ENCODE data around the gene APOB.

Gene APOB

DNA sequence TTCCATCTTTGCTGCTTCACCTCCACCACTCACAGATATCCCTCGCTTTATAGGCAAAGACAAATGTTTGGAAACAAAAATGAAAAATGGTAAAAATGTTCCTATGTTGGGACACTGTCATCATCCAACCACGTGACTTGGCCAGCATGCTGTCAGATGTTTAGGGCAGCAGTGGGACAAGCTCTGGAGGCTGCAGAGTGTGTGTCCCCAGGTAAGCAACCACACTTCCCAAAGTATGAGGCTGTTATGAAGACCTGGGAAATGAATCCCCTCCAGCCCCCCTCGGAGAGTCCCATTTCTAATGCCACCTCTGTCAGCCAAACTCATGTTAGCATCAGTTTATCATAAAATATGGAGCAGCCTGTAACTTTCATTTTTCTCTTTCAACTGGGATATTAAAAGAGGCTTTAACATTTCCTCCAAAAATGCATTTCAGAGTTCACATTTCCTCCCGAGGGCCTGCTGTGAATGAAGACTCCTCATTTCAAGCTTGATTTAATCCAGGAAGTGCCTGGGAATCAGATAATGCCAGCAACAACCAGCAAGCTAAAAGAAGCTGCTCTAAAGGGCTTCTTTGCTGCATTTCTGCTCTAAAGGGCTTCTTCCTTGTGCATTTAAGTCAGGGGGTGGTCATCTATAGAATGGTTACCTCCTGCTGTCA lies 66.2 kb downstream of the APOB start:
- DNase-seq = no peak

DNA sequence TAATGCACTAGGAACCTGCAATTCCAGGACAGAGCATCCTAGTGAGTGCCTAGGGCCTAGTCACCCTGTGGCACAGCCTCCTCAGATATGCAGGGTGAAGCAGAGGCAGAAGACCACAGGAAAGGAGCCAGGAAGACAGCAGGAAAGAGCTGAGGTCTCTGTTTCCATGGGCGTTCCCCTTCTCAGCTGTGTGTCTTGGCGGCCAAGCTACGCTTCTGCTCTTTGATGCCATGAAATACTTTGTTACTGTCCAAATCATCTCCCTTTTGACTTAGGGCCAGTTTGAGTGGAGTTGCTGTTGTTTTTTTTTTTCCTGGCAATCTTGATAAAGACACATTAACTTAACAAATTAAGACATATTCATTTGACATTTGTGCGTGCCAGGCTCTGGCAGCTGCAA lies 67.3 kb downstream of the APOB start:
- no peak for DNase-seq

DNA sequence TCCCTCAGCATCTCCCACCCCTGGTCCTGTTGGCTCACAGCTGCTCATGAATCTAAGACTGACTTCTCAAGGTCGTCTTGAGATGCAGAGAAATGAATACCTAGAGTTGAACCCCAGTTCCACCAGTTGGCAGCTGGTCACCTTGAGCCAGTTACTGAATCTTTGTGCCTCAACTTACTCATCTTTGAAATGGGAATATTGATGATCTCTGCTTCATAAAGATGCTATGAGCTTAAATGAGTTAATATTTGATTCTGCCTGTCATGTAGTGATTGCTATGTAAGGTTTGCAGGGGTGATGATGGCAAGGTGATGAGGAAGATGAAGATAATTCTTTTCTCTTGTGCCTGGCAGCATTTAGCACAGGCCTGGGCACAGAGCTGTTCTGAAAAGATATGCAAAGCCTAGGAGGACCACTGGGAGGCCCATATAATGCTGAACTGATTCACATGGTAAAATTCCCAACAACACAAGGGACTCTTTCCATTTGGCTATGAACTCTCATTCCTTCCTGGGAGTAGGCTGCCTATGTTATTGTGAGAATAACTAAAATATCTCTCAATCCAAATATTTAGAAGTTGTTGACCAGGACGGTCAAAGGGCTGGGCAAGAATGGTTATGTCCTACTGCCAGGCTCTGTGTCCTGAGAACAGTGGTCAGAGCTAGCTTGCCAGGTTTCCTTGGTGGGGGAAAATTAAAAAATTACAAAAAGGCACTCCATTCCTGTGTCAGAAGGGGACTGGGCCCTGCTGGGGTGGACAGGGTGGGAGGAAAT lies 70.9 kb downstream of the APOB start:
- DNase-seq = no peak

DNA sequence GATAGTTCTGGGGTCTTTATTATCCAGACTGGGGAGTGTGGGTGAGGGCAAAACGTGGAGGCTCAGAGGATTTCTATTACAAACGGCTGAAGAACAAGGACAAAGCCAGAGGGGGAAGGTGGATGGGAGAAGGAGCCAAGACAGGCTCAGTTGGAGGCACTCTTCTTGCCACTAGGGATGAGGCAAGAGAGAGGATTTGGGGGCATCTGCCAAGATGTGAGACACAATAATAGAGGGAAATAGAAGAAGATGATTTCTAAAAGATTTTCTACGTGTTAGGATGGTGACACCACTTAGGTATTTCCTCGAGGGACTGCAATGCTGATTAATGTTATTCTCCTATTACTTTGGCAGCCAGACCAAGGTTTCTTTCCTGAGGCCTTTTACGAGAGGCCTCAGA lies 71.8 kb downstream of the APOB start:
- no peak for DNase-seq

DNA sequence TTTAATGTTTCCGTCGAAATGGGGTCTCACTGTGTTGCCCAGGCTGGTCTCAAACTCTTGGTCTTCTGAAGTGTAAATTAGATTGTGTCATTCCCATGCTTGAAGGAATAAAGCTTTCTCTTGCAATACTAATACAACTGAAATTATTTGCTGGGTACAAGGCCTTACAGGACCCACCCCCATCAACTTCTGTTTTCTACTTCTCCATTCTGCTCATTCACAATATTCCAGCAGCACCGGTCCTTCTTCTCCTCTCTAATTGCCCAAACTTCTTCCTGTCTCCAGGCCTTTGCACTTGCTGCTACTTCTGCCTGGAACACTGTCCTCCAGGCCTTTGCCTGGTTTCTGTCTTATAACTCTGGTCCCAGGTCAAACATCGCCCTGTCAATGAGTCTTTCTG lies 73.8 kb downstream of the APOB start:
- no peak for DNase-seq

DNA sequence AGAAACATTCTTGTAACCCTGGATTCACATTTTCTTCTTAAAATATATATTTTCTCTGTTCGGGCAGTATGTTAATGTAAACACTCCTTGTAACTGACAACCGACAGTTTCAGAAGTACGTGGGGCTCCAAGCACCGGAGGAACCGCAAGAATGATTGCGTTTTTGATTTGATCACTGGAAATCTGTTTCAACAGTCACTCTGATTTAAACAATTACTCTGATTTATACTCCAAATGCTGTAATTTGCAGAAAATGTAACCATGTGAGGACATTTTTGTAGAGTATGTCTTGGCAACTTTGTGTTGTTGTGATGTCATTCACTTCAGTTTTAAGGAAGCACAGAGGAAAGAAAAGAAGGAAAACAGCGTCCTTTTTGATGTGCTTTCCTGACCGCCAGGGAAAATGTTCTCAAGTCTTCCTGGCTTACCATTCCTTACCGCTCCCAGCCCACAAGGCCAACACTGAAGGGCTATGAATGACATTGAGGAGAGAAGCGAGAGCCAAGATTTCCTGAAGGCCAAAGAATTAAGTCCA lies 77.7 kb downstream of the APOB start:
- DNase-seq = no peak

DNA sequence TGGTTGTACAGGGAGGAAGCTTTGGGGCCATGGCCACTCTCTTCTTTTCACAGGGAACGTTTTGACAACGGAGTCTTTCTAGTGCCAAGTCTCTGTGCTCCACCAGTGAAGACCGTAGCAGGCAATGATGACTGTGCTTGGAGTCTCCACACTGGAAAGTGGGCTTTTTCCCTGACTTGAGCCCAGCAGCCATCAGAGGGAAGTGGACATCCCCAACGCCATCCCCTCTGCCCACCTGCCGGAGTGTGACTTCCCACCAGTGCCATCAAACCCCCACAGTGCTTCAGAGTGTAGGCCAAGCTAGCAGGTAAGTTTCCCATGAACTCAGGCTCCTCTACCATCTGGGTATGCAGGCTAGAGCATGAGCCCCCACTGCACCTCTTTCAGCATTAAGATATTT lies 78.7 kb downstream of the APOB start:
- no peak for DNase-seq

DNA sequence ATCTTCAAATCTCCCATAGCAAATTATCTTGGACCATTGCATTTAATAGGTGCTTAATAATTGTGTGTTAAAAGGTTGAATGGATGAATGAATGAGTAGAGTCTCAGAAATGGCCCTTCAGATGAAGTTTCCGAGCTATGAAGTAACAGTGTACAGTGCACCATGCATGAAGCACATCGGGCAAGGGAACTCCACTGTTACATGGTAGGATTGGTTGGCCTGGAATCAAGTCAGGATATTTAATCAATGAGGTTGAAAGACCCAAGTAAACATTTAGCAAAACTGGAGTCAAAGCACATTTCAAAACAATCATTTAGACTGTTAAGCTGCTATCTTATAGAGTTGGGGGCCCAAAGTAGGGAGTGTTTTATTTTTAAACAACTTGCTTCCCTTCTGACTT lies 80.0 kb downstream of the APOB start:
- no peak for DNase-seq

DNA sequence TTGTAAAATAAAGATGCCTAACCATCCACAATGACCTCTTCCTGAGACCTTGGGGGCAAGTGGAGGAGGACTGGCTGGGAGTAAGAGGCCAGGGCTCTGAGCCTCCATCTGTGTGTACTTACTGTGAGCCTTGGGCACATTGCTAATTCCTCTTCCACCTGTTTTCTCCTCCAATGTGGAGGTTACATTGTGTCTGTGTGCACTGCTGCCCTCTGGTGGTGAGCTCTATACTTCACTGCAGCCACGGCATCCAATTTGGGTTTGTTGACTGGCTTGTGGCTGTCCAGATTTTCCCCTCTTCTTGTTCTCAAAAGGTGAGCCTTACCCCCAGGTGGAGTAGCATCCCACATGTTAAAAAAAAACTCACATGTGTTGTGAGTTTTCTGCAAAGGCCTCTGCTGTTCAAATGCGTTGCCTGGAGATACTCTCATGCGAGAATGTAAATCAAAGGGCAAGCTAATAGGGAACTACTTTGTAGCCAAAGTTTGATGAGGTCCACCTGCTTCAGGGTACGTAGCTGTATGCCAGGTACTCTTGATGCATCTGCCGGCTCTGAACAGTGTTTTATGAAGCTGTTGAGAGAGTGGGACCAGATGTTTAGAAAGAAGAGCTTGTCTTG lies 80.8 kb downstream of the APOB start:
- DNase-seq = no peak

DNA sequence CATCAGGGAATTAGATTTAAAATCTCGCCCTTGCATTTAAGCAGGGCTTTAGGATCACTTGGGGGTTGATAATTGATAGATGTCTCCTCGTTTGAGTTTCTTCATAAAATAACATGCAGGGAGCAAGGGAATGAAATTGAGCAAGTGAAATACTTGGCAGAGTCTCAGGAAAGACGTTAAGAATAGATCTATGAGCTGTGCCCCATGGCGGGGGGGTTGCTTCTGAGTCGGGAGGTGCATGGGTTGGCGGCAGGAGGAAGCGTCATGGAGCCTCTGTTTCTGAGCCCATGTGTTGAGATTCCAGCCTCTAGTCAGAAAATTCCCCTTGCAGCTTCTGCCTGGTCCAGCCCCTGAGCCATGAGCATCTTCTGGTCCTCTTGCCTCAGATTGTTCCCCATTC lies 82.0 kb downstream of the APOB start:
- no peak for DNase-seq

DNA sequence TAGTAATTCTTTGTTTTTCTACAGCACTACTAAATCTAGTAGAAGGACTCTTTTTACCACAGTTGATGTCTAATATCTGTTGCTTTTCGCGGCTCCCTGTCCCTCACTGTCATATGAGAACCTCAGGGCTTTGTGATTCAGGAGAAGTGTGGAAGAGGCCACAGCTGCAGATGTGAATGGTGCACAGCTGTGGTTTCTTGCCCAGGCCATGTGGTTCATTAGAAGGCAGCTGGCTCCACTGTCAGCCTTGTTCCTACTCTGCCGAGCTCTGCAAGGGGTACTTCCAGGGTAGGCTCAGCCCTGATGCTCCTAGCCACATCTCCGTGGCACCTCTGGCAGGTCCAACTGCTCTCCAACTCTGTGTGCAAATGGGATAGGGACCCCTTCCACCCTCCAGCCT lies 83.9 kb downstream of the APOB start:
- DNase-seq = no peak

DNA sequence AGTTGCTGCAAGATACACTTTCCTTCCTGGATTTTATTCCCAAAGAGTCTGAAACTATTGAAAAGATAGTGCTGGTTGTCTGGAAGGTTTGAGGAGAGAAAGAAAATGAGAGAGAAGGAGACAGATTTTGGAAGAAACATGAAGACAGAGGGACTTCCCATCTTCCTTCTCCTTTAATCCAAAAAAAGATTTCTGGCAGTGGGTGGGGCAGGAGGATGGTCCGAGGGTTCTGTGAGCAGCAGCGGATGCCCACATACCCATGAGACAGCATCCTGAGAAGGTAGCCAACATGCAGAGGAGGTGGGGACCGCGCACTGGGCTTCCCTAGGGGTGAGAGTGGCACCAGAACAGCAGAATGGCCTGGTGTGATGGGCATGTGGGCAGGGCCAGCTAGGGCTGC lies 84.6 kb downstream of the APOB start:
- no peak for DNase-seq

DNA sequence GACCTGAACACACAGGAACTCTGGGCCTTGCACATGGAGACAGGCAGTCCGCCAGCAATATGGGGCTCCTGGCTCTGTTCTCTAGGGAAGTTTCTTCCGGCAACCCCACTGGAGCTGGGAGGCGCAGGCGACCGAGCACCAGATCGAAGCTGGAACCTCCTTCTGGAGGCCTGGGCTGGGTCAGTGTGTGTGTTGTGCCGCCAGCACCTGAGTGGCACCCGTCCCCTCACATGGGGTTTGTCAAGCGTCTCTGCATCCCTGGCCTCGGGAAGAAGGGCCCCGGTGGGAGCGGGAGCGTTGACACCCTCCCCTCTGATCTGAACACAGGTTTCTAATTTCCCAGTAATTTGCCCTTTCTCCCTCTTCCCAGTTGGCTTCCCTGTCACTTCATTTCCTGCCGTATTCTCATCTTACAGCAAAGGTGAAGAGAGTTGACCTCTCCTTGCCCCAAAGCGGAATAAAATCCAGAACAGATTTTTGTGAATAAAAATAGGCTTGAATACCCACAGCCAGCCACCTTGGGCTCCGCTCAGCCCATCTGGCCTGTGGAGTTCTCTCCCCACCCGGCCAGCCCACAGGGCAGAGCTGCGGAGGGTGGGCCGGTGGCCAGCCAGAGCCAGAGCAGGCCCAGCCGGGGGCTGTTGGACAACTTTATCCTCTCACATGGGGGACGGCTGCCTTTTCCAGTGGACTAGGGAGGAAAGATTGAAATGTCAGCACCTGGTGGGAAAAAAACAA lies 85.9 kb downstream of the APOB start:
- no peak for DNase-seq

DNA sequence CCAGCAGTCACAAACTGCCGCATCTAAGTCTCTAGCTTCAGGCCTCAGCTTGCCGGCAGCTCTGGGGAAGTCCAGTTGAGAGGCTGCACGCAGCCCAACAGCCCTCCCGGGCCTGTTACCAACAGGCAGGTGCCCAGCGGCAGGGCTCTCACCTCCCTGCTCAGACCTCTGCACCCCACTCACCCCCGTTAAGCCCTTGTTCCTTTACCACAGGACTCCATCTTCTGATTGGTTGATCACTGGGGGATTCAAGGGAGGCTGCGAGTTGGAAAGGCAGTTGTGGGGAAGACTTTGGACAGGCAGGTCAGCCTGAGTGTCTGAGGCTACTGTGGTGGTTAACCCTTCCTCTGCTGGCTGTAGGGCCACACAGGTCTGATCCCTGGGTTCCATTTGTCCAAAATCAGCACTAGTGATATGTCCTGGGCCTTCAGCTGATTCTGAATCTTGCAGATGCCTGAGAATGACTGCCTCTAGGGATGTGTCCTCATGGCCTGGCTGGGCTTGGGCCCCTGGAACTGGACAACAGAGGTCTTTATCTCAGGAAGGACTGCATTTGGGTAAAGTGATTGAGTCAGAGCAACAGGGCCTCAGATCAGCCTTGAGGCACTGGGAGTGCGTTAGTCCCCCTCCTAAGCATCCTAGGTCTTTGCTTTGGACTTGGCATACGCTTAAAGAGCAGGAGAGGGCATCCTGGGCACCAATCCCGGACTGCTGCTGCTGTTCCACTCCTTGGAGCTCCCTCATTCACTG lies 88.4 kb downstream of the APOB start:
- no peak for DNase-seq

DNA sequence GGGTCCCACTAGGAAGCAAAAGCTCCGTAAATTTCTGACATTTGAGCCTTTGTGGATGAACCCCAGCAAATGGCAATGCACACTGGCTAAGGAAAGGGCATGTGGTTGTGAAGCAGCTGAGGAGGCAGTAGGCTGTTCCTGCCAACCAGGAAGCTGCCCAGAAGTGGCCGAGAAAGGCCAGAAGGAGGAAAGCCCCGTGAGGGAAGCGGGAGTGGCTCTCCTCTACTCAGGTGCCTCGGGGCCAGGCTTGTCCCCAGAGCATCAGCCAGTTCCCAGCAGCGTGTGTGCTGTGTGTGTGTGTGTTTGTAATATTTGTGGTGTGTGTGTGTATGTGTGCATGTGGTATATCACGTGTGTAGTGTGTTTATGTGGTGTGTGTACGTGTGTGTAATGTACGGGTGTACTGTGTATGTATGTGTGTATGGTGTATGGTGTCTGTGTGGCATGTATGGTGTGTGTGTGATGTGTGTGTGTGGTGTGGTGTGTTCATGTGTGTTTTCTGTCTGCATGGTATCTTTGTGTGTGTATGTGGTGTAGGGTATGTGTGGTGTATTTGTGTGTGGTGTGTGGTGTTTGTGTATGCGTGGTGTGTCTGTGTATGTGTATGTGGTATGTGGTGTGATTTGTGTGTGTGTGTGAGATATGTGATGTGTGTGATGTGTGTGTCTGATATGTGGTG lies 90.6 kb downstream of the APOB start:
- no peak for DNase-seq

Measured in GOT3 (cell line).